Activated T-cell treated with anti-CD3 and anti-CD28 coated beads, Interleukin-2, amount 50 U/mL, for 48 hours (primary cell): ENCODE data around the gene SHROOM3.
"Not testable (repeated sequence)": the region's sequence is repeated elsewhere in the genome, so short reads cannot be mapped to it uniquely, and the experiment has no call there.

Experiments used
- DNase-seq, 2 experiments: peaks; one replicate each; pipeline ENCODE4 v3.0.0-alpha.2; 2020

SHROOM3 gene

DNA sequence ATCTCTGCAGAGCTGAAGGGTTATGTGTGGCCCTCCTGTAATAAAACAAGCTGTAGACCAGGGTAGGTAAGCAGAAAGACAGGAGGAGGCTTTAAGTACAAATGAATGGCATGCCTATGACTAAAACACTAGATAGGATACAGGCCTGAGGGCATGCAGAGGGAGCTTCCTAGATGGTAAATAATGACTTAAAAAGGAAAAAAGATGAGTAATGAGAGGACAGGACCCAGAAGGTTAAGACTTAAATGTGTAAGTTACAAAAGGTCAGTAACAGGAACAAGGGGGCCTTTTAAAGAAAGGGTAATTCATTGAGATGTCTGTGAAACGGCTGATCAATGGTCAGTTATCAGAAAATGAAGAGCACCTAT lies 268.1 kb downstream of the SHROOM3 start:
- no peak for DNase-seq

DNA sequence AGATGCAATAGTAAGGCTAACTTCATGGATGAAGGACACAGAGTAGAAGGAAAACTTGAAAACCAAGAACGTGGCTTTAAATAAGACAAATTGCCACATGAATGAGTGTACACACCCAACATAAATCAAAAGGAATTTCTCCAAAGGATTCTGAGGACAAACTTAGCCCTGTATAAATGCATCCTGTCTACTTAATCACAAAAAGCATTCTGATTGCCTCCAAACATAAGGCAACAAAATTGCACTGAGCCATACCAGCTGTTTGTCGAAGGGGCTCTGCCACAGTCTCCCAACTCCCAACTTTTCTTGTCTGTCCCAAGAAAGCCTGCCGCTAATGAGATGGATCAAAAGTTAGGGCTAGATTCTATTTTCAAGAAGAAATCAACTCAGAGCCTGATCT lies 268.6 kb downstream of the SHROOM3 start:
- DNase-seq = no peak

DNA sequence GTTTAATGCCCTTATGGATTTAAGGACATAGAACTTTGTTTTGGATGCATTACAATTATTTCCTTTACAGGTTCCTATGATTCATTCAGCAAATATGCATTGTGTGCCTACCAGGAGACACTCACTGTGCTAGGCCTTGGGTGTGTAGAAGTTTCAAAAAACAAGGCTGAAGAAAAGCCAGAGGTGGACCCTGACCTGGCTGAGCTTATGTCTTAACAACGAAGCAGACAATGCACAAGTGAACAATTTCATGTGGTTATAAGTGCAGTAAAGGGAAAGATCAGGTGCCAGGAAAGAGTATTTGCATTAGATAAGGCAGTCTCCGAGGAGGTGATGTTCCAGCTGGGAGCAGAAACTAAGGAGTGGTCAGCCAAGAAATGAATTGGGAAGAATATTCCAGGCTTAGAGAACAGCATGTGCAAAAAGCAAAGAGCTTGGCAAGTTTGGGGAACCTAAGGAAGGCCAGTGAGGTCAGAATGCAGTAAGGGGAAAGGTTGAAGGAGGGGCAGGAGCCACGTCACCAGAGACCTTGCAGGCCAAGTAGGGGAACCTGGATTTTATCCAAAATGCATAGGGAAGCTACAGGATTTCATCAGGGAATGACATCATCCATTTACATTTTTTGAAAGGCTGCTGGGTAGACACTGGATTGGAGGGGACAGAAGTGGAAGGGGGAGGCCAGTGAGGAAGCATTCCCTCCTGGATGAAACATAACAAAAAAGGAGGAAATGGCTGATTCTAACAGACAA lies 269.3 kb downstream of the SHROOM3 start:
- DNase-seq = no peak

DNA sequence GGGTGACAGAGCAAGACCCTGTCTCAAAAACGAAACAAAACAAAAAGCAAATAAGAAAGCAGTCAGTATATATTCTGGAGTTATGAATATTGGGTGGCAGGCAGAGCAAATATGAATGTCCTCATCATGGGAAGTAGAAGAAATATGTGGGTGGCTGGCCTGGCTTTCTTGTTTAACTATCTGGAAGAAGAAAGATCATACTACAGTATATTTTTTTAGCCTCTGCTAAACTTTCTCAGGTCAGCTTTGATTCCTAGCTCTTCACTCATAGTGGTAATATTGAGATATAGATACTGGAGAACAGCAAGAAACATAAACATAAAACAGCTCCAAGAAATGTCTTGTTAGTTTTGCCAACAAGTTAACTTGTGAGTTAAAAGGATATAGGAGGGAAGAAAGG lies 270.4 kb downstream of the SHROOM3 start:
- no peak for DNase-seq

DNA sequence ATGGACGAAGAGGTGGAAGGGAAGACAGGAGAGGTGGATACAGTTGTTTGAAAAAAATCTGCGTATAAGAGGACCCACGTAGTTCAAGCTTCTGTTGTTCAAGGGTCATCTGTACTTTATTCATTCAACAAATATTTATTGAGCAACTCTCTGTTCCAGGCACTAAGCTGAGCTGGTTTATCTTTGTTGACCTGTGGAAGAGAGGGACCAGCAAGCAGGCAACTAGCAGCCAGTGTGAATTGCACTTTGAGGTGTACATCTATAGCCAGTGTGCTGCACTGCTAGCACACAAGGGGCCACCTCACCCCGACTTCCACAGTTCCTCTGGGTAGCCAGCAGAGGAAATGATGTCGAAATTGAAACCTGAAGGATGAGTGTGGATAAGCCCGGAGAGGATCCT lies 271.6 kb downstream of the SHROOM3 start:
- DNase-seq = no peak

DNA sequence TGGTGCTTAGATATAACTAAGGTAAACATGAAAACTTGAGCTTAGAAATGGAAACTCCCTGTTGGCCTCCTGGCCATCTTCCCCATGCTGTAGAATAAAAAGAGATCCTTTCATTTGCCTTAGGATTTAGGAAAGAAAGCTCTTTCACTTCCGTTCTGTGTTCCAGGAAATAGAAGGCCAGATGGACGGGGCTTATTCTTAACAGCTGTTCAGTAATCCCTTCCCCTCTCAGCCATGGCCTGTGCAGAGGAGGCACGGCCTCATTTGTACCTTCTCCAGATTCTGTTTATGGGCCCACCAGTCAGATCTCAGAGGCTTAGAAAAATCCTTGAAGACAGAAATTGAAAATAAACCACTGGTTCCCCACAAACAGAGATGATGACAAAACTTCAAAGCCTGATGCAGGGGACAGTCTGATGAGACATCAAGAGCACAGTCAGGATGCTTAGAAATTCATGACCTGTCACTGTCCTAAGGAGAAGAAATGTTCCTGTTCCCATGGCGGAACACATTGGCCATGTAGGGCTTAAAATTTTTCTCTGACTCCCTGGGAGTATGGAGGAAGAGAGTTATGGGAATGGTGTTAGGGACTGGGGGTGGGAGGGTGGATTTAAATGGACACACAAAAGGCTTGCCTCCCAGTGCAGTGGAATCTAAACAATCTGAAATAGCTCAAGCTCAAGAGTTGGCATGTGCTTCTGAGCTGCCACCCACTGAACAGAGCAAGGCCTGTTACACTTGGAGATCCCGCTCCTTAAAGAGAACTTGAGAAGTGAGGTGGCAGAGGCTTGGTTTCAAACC lies 274.1 kb downstream of the SHROOM3 start:
- no peak for DNase-seq

DNA sequence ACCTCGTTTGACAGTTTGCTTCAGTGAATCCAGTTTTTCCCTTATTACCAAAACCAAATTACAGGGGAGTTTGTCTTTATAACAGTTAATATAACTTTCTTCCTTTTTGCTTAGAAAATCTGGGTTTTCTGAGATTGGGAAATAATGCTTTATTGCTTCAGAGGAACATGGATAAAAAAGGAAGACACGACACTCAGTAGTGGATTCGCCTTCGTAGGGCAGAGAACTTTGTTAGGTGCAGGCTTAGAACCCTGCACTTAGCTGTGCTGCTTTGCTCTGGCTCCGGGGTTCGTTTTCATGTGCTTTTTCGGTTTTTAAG lies 274.7 kb downstream of the SHROOM3 start:
- DNase-seq = no peak

DNA sequence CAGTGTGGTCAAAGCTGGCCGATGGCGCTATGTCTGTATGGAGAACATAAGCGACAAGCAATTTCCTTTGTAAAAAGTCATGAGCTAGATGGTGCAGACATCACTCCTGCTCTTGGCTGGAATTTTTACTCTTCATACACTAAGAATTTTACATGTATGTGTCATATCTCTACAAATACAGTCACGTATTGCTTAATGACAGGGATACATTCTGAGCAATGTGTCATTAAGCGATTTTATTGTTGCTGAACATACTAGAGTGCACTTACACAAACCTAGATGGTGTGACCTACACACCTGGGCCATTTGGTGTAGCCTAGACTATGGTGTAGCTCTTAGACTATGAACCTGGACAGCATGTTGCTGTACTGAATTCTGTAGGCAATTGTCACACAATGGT lies 277.5 kb downstream of the SHROOM3 start:
- no peak for DNase-seq

DNA sequence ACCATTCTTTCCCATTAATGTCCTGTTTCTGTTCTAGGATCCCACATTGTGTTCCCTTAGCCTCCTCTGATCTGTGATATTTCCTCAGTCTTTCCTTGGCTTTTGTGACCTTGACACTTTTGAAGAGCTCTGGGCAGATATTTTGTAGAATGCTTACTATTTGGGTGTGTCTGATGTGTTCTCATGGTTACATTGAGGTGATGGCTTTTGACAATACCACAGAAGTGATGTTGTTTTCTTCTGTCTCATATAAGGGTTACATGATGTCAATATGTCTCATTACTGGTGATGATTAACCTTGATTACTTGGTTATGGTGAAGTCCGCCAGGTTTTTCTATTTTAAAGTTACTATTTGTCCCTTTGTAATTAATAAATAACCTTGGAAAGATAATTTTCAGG lies 279.2 kb downstream of the SHROOM3 start:
- no peak for DNase-seq

DNA sequence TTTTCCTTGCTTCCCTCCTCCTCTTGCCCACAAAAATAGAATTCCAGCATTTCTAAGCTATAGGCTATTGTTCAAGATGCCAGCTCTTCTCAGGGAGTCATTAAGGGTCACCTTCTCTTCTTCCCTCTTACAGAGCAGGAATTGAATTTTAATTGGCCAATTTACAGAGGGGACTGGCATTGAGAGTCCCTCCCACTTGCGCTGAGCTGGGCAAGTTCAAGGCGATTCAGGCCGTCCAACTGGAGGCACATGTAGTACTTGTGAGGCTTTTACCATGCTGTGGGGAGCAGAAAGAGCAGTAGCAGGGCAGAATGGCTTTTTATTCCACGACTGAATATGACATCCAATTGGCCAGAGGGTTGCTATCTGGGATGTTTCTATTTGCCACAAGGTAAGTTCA lies 281.0 kb downstream of the SHROOM3 start:
- DNase-seq = no peak

DNA sequence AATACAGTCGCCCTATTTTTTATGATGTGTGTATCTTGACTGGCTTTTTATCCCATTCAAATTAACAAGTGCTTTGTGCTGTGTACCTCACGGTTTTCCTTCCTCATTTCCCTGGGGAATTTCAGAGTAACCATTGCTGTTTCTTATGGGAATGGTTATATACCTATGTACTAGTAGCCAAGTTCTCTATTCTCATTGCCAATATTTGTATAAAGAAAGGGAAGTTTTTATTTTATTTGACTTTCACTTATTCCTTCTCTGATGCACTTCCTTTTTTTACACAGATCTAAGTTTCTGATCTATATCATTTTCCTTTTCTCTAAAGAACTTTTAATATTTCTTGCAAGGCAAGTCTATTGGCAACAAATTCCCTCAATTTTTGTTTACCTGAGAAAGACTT lies 281.6 kb downstream of the SHROOM3 start:
- DNase-seq = no peak

DNA sequence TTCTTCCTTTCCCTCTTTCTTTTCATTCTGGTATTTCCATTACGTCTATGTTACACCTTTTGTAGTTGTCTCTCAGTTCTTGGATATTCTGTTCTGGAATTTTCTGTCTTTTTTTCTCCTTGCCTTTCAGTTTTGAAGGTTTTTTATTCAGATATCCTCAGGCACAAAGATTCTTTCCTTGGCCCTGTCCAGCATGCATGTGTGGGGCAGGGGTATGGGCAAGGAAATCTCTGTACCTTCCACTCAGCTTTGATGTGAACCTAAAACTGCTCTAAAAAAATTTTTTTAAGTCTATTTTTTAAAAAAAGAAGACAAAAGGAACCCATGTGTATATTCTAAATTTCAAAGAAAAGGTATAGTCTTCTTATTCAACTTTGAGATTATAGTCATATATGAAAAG lies 282.4 kb downstream of the SHROOM3 start:
- no peak for DNase-seq

DNA sequence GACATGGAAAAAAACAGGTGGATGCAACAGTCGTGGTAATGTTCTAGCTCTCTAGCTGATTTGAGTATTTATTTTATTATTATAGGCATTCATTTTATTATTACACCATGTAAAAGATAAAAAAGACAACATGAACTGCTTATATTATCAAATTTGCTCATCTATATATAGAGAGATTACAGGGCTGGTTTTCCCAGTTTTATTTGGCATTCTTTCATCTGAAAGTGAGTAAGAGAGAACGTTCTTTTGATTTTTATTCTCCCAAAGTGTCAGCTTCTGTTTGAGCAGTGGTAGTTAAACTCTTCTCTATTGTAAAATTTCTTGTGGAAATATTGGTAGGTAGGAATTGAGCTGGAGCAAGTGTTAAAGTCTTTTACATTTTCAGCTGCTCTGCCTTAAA lies 283.0 kb downstream of the SHROOM3 start:
- DNase-seq = no peak

DNA sequence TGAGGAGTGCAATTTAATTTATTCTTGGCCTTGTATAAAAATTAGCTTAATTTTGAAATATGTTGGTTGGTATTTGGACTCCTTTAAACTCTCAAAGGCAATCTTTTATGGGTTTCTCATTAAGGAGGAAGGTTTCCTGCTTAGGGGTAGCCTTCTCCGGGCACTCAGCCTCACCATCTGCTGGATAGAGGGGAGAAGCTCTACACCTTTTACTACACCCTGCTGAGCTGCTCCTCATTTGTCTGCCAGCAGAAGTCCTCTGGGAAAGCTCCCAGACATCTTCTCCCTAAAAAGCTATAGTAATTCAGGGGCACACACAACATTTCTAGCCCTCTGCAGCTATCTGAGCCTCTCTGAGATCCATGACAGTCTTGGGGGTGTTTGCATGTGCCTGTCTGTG lies 283.8 kb downstream of the SHROOM3 start:
- no peak for DNase-seq

DNA sequence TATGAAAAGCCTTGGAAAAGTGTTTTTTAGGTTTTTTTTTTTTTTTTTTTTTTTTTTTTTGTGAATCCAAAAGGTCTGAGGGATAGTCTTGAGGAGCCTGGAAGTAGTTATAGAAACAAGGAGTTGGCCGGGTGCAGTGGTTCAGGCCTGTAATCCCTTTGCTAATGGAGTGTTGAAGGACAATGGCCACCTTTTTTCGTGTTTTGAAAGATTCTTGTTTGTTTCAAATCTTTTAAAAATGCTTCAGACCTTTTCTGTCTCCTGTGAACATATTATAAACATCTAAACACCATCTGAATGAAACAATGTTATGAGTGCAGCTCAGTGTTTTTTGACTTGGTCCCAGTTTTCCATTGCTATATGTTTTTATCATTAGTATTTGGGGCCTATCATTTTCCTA lies 285.1 kb downstream of the SHROOM3 start:
- no peak for DNase-seq

DNA sequence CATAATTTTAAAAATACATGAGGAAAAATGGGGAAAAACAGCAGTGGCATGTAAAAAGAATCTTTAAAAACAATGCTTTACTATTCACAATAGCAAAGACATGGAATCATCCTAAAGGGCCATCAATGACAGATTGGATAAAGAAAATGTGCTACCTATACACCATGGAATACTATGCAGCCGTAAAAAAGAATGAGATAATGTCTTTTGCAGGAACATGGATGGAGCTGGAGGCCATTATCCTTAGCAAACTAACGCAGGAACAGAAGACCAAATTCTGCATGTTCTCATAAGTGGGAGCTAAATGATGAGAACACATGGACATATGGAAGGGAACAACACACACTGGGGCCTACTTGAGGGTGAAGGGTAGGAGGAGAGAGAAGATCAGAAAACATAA lies 287.1 kb downstream of the SHROOM3 start:
- DNase-seq = not testable (repeated sequence)

DNA sequence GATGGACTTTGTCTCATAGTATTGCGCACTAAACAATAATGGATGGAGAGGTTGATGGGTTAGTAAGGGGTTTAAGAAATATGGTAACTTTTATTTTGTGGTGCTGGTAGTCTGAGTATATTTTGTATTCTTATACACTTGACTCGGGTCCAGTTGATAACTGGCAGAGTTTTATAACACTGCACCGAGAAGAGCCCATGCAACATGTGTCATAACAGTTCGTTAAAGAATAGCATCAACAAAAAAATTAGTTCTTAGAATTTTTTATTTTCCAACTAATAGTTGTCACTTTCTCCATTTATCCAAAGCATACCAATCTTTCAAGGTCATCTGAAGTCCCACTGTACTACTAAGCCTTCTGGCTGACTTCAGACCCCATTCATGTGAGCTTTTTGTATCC lies 287.8 kb downstream of the SHROOM3 start:
- no peak for DNase-seq

DNA sequence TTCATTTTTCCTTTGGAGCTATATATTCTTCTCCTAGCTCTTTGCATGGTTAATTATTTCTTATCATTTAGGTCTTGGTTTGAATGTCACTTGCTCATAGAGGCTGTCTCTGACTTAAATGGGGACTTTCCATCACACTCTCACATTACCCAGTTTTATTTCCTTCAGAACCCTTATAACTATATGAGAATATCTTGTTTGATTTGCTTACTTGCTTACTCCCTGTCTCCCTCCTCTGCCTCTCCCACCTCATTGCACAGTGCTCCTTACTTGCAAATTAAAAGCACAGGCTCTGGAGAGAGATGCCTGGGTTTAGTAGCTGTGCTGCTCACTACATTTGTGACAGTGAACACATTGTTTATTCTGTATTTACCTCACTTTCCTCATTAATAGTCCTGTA lies 288.3 kb downstream of the SHROOM3 start:
- no peak for DNase-seq

DNA sequence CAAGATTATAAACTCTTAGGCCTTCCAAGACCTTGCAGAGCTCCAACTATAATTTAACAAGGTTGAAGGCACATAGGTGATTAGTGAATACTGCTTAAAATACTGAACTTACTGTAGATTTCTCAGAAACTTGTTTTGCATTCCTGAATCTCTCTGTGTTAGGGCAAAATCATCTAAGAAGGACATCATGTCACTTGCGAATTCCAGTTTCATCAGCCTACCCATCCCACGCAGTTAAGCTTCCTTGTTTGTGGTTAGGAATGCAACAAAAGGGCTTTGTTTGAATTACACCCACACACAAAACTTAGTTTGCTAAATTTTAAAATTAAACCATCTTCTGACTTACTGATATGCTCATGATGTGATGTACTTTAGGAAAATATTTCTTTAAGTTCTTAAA lies 288.9 kb downstream of the SHROOM3 start:
- no peak for DNase-seq

DNA sequence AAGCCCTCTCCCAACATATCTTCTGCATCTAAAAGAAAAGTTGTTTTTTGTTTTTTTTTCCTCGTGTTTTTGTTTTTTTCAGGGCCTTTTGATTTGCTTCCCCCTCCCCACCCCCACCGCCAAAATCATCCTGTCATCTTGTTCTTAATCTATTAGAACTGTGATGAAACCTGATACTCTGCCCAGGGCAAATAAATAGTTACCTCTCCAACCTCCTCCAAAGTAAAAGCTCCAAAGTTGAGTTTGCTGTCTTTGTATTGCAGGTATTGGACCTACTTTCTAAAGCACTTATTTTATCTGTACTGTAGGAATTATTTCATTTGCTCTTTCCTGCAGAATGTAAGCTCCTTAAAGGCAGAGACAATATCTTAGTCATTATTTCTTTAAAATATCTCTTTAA lies 290.0 kb downstream of the SHROOM3 start:
- no peak for DNase-seq

DNA sequence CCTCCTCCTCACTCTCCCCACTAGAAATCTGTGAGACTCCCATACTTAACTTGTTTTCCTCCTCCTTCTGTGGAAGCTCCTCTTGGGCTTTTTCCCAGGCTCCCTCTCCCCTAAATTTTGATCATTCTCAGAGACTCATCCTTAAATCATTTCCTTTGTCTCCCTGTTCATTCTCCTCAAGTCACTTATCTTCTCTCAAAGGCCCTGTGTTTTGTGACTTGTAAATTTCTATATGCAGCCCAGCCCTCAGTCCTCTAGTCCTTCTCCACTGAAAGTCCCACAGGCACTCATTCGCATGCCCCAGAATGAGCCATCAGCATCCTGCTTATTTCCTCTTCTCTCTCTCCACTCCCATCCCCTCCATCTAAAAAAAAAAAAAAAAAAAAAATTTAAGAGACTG lies 291.1 kb downstream of the SHROOM3 start:
- no peak for DNase-seq

DNA sequence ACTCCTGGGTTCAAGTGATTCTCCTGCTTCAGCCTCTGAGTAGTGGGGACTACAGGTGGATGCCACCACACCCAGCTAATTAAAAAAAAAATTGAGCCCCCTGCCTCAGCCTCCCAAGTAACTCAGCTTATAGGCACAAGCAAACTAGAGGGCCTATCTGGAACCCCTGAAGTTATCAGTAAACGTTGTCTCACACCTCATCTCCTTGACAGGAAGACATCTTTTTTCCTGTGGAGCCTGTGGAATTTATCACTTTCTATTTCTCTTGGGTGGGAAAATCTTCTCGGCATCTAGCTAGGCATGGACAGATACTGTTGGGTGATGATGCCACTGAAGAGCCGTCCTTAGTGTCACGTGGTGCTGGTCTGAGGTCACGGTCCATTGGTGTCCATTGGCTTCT lies 291.6 kb downstream of the SHROOM3 start:
- DNase-seq = no peak

DNA sequence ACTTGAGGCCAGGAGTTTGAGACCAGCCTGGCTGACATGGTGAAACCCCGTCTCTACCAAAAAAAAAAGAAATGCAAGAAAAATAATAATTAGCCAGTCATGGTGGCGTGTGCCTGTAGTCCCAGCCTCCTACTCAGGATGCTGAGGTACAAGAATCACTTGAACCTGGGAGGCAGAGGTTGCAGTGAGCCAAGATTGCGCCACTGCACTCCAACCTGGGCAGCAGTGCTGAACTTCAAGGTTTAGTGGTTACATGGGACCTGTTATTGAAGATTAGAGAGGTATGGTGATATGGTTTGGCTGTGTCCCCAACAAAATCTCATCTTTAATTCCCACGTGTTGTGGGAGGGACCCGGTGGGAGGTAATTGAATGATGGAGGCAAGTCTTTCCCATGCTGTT lies 292.9 kb downstream of the SHROOM3 start:
- not testable (repeated sequence) for DNase-seq

DNA sequence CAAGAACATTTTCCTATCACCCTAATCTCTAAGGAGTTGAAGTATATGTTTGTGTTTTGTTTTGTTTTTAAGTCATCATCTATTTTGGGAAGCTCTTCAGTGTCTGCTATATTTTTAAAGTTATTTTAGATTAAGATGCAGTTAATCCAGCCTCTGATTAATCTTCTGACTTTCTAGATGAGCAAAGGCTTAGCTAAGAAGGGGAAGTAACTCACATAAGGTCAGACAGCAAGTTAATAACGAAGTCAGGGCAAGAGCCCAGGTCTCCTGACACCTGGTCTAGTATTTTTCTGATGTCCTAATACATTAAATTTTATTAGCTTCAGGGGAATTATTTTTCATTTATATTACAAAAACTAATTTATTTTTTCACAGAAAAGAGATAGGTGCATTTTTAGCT lies 294.4 kb downstream of the SHROOM3 start:
- DNase-seq = no peak

DNA sequence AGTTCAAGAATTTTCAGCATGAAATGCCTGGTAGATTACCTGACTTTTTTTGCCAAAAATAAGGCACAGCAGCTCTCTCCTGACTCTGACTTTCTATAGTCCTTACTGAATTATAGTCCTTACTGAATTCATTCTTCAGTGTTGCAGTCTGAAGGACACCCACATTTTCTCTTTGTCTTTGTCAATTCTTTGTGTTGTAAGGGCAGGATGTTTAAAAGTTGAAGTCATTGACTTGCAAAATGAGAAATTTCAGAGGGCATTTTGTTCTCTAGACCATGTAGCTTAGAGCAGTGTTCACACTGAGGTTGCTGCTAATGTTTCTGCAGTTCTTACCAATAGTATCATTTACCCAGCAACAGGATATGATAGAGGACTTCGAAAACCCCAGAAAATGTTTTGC lies 295.0 kb downstream of the SHROOM3 start:
- no peak for DNase-seq
